ENCODE measurements around the gene SGSH. TPM values are rescaled to one million over a fixed set of nuclear protein-coding genes. Genes with fewer than 3 reads are reported as not detected.

Gene SGSH
- 7.2 and 12.4 TPM in 2 replicates for total RNA-seq (ENCODE audit: low replicate concordance)

DNA sequence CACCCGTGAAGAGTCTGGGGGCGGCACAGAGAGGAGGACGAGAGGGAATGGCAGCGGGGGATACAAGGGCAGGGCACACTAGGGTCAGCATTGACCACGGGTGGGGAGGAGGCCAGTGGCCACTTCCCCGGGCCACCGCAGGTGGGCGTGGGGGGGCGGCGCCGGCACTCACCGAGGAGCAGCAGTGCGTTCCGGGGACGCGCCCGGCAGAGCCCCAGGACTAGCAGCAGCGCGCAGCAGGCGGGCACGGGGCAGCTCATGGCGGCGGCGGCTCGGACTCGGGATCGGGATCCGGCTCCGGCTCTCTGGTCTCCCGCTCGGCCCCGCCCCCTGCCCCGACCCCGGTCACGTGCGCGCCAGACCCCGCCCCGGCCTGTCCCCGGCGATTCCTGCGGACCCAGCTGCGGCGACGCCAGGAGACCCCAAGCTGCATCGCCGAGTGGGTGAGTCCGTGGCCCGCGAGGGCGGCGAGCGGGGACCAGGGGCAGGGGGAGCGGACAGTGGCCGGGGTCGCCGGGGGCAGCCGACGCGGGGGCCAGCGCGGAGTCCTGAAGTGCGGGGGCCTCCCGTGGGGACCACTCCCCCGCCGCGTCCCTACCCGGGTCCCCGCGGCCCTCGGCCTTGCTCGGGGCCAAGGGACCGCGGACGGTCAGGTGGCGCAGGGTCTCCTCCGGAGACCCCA, at the start of gene SGSH, which contains the start of gene SLC26A11:
SGSH (minus strand) TSS at position 280 of the 682 bp plus-strand sequence; CDS start at position 260, 20 bp downstream.
SLC26A11 (plus strand) TSS at position 374 of the 682 bp plus-strand sequence. CDS start 1,134 bp downstream, outside the sequence.
- TF ChIP-seq EZH2phosphoT487 (IDR thresholded peaks at IDR 0.05) (no peak), EZH2 (IDR thresholded peaks at IDR 0.05) (no peak)
- TF ChIP-seq, protein P1, sequence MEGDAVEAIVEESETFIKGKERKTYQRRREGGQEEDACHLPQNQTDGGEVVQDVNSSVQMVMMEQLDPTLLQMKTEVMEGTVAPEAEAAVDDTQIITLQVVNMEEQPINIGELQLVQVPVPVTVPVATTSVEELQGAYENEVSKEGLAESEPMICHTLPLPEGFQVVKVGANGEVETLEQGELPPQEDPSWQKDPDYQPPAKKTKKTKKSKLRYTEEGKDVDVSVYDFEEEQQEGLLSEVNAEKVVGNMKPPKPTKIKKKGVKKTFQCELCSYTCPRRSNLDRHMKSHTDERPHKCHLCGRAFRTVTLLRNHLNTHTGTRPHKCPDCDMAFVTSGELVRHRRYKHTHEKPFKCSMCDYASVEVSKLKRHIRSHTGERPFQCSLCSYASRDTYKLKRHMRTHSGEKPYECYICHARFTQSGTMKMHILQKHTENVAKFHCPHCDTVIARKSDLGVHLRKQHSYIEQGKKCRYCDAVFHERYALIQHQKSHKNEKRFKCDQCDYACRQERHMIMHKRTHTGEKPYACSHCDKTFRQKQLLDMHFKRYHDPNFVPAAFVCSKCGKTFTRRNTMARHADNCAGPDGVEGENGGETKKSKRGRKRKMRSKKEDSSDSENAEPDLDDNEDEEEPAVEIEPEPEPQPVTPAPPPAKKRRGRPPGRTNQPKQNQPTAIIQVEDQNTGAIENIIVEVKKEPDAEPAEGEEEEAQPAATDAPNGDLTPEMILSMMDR (IDR thresholded peaks at IDR 0.05): no peak
- peaks cover 18% of the 10 kb centered on the region for H3K27me3 Mint-ChIP-seq (ENCODE audit: insufficient read depth, low read depth)
- H3K79me2 ChIP-seq (ENCODE audit: low read depth): peaks cover 15% of the 10 kb centered on the region
- peak within 1 kb of the TSS; percentile 92 for H3K4me2 ChIP-seq
- H3K36me3 ChIP-seq: no peaks in the 10 kb centered on the region
- H3K9me3 ChIP-seq (ENCODE audit: low read depth): no peaks in the 10 kb centered on the region
- peak within 1 kb of the TSS; percentile 100 for H3K4me3 ChIP-seq
- H2AFZ ChIP-seq (replicated peaks): peak within 1 kb of the TSS; percentile 99
- H4K20me1 ChIP-seq (ENCODE audit: low read depth): peaks cover 4% of the 10 kb centered on the region
- H3K4me1 Mint-ChIP-seq: peaks cover 34% of the 10 kb centered on the region
- H3K27ac ChIP-seq: no peak within 1 kb of the TSS
- peaks cover 10% of the 10 kb centered on the region for H3K36me3 Mint-ChIP-seq
- peak within 1 kb of the TSS; percentile 68 for H3K9ac ChIP-seq
- H3F3A ChIP-seq (ENCODE audit: low read depth): peaks cover 3% of the 10 kb centered on the region
- peak; percentile 95 for DNase-seq (ENCODE audit: low spot score)
- peak within 1 kb of the TSS; percentile 92 for H3K4me3 Mint-ChIP-seq
- peaks cover 20% of the 10 kb centered on the region for H3K4me1 ChIP-seq
- H3K27me3 ChIP-seq: no peaks in the 10 kb centered on the region
- H3K9me3 Mint-ChIP-seq: no peaks in the 10 kb centered on the region
- H3K27ac Mint-ChIP-seq: peak within 1 kb of the TSS; percentile 59

DNA sequence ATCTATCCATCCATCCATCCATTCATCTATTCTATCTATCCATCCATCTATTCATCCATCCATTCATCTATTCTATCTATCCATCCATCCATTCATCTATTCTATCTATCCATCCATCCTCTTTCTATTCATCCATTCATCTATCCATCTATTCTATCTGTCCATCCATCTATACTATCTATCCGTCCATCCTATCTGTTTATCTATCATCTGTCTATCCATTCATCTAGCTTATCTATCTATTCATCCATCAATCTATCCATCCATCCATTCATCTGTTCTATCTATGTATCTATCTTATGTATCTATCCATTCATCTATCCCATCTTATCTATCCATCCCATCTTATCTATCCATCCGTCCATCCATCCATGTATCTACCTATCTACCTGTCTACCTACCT, 49.3 kb upstream of the SGSH start:
- Histone ChIP-seq H3K27ac (no peak overlapping the region), H3K27me3 (no peaks in the 10 kb centered on the region), H3F3A (ENCODE audit: low read depth) (peaks cover 23% of the 10 kb centered on the region), H4K20me1 (ENCODE audit: low read depth) (peaks cover 12% of the 10 kb centered on the region), H3K4me1 (peaks cover 11% of the 10 kb centered on the region), H3K9me3 (ENCODE audit: low read depth) (no peaks in the 10 kb centered on the region), H3K9ac (no peak overlapping the region), H3K4me3 (no peak overlapping the region), H3K36me3 (no peaks in the 10 kb centered on the region), H3K4me2 (no peak overlapping the region), H2AFZ (replicated peaks) (no peak overlapping the region), H3K79me2 (ENCODE audit: low read depth) (no peaks in the 10 kb centered on the region)
- Mint-ChIP-seq H3K27me3 (ENCODE audit: insufficient read depth, low read depth) (peaks cover 2% of the 10 kb centered on the region), H3K9me3 (no peaks in the 10 kb centered on the region), H3K27ac (no peak overlapping the region), H3K36me3 (peaks cover 13% of the 10 kb centered on the region), H3K4me1 (peaks cover 8% of the 10 kb centered on the region), H3K4me3 (no peak overlapping the region)
- no peak for DNase-seq (ENCODE audit: low spot score)
- no peak for TF ChIP-seq EZH2 (IDR thresholded peaks at IDR 0.05)
- TF ChIP-seq EZH2phosphoT487 (IDR thresholded peaks at IDR 0.05): no peak
- TF ChIP-seq, protein P1 (IDR thresholded peaks at IDR 0.05): no peak

DNA sequence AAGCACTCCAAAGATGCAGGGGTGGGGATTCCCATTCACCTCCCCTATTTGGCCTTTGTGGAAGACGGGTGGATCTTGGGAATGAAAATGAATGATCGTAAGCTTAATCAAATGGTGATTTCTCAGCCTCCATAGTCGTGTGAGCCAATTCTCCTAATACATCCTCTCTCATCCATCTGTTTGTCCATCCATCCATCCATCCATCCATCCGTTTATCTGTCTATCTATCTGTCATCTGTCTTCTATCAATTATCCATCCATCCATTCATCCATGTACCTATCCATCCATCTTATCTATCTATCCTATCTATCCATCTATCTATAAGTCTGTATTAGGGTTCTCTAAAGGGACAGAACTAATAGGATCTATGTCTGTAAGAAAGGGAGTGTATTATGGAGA, 48.3 kb upstream of the SGSH start:
- Histone ChIP-seq H3F3A (ENCODE audit: low read depth) (peaks cover 23% of the 10 kb centered on the region), H3K4me1 (peaks cover 11% of the 10 kb centered on the region), H3K4me3 (no peak overlapping the region), H2AFZ (replicated peaks) (no peak overlapping the region), H3K79me2 (ENCODE audit: low read depth) (no peaks in the 10 kb centered on the region), H3K36me3 (no peaks in the 10 kb centered on the region), H3K9me3 (ENCODE audit: low read depth) (no peaks in the 10 kb centered on the region), H3K27me3 (no peaks in the 10 kb centered on the region), H4K20me1 (ENCODE audit: low read depth) (peaks cover 14% of the 10 kb centered on the region), H3K9ac (no peak overlapping the region), H3K27ac (no peak overlapping the region), H3K4me2 (no peak overlapping the region)
- TF ChIP-seq EZH2 (IDR thresholded peaks at IDR 0.05) (no peak), EZH2phosphoT487 (IDR thresholded peaks at IDR 0.05) (no peak)
- TF ChIP-seq, protein P1 (IDR thresholded peaks at IDR 0.05): no peak
- peaks cover 2% of the 10 kb centered on the region for H3K27me3 Mint-ChIP-seq (ENCODE audit: insufficient read depth, low read depth)
- no peak overlapping the region for H3K4me3 Mint-ChIP-seq
- H3K4me1 Mint-ChIP-seq: peaks cover 7% of the 10 kb centered on the region
- H3K9me3 Mint-ChIP-seq: no peaks in the 10 kb centered on the region
- DNase-seq (ENCODE audit: low spot score): no peak
- H3K36me3 Mint-ChIP-seq: peaks cover 8% of the 10 kb centered on the region
- no peak overlapping the region for H3K27ac Mint-ChIP-seq

Data from neural progenitor cell (in vitro differentiated cells).